Astrocyte of the cerebellum (primary cell): Measurements from ENCODE around the gene AP3S1.

Experiments used
- DNase-seq: peaks from one replicate; pipeline ENCODE4 v3.0.0-alpha.2; 2011; ENCODE audit warnings: low read depth
- H3K4me3 ChIP-seq: 2 replicates; pipeline ENCODE4 v1.5.1; 2011; ENCODE audit warnings: mild to moderate bottlenecking, low read depth, low read length, moderate library complexity
- CTCF ChIP-seq: IDR thresholded peaks from 2 replicates; pipeline ENCODE4 v1.5.1; 2012; ENCODE audit warnings: low read length, low read depth, moderate library complexity, mild to moderate bottlenecking; ENCODE audit errors: missing control alignments
- in situ Hi-C: cut with HindIII; loops from 2 replicates; pipeline ENCODE4 v1.10.0; 2017; ENCODE audit warnings: low sequenced_read_pairs

The AP3S1 gene

GRCh38 chr5:115946655-115947054 is 104.9 kb downstream of the AP3S1 start:
- no peak overlapping the region for H3K4me3 ChIP-seq
- TF ChIP-seq CTCF: no peak
- no peak for DNase-seq
- in situ Hi-C loops: no loop called here

- no peak for TF ChIP-seq CTCF
- in situ Hi-C loops: no loop called here
- DNase-seq: no peak
- no peak overlapping the region for H3K4me3 ChIP-seq
Observed at GRCh38 chr5:115947260-115947659, 105.5 kb downstream of the AP3S1 start.

GRCh38 chr5:115948091-115948534 is 106.4 kb downstream of the AP3S1 start:
- in situ Hi-C loops: no loop called here
- no peak for DNase-seq
- no peak overlapping the region for H3K4me3 ChIP-seq
- TF ChIP-seq CTCF: no peak

- DNase-seq: no peak
- in situ Hi-C loops: no loop called here
Observed at GRCh38 chr5:115949096-115949495, 107.4 kb downstream of the AP3S1 start.

GRCh38 chr5:115952588-115952987 is 110.9 kb downstream of the AP3S1 start:
- in situ Hi-C loops: no loop called here
- no peak for DNase-seq
- TF ChIP-seq CTCF: no peak
- H3K4me3 ChIP-seq: no peak overlapping the region

More at GRCh38 chr5:115949096-115949495, 107.4 kb downstream of the AP3S1 start:
- TF ChIP-seq CTCF: no peak
- no peak overlapping the region for H3K4me3 ChIP-seq

GRCh38 chr5:115954144-115954543 is 112.4 kb downstream of the AP3S1 start:
- no peak overlapping the region for H3K4me3 ChIP-seq
- DNase-seq: no peak
- TF ChIP-seq CTCF: no peak
- in situ Hi-C loops: no loop called here

- no peak for TF ChIP-seq CTCF
- DNase-seq: no peak
- no peak overlapping the region for H3K4me3 ChIP-seq
- in situ Hi-C loops: no loop called here
Observed at GRCh38 chr5:115956957-115957356, 115.2 kb downstream of the AP3S1 start.
